Stimulated activated naive CD8-positive, alpha-beta T cell treated with anti-CD3 and anti-CD28 coated beads, Interleukin-15, Interleukin-2, amounts not matched to agents 100 U/mL and 50 U/mL, for 24 hours (primary cell): Measurements from ENCODE around the gene LDB3.
"Not testable (repeated sequence)": the region's sequence is repeated elsewhere in the genome, so short reads cannot be mapped to it uniquely, and the experiment has no call there.

Experiments used
- ATAC-seq: fragments of 150-1000 bp; cut with Tn5 transposase; one replicate; pipeline ENCODE4 v1.10.0; 2021
- DNase-seq: peaks from one replicate; pipeline ENCODE4 v3.0.0; 2021

Gene LDB3

GRCh38 chr10:86668297-86669165 is at the start of gene LDB3:
Gene LDB3 (plus strand): TSS chr10:86668511. CDS start chr10:86668692, 181 bp downstream.
- DNase-seq (no peak), ATAC-seq (no peak)

DNA sequence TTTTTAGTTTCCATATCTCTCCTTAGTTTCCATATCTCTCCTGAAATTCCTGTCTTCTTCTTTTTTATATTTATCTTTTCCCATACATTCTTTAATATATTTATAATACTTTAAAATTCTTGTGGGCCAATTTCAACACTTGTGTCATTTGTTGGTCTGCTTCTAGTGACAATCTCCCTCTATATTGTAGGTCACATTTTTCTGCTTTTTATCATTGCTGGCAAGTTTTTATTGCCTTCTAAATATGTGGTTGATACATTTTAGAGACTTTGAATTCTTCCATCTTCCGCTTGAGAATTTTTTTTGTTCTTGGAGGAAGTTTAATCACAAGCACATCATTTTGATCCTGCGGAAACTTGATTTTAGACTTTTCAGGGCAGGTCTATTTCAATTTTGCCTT is 40.0 kb upstream of the LDB3 start:
- DNase-seq: no peak
- no peak for ATAC-seq

- DNase-seq: no peak
- ATAC-seq: no peak
Observed at GRCh38 chr10:86630079-86630478, 38.2 kb upstream of the LDB3 start.

DNA sequence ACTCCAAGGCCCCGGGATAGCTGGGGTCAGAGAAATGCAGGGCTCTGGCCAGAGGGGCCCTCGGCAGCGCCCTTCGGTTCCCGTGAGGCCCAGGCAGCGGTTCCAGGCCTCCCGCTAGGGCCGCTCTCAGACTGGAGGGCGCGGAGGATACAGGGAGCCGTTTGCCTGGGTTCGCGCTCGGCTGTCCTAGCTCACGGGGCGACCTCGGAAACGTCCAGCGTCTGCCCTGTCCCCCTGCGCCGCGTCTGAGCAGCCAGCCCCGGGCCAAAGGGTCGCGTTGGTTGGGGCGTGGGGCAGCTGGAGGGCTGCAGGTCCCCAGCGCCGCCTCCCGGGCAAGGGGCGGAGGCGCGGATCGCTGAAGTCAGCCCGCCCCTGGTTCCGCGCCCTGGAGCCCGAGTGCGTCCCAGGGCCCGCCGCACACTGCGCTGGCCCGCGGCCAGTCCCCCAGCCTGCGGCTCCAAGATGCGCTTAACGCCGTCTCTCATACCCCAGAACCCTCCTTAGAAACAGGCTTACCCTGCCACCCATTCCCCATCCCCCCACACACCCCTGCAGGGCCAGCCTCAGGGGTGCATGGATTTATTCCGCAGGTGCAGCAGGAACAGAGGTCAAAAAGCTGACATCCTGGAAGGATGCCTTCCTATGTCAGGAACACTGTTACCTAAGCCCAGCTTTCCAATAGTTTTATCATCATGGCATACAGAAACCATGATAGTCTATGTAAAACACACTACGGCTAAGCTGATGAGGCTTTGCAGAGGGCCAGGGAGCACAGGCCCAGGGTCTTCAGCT is 36.1 kb upstream of the LDB3 start:
- ATAC-seq (peak; percentile 14), DNase-seq (no peak)

DNA sequence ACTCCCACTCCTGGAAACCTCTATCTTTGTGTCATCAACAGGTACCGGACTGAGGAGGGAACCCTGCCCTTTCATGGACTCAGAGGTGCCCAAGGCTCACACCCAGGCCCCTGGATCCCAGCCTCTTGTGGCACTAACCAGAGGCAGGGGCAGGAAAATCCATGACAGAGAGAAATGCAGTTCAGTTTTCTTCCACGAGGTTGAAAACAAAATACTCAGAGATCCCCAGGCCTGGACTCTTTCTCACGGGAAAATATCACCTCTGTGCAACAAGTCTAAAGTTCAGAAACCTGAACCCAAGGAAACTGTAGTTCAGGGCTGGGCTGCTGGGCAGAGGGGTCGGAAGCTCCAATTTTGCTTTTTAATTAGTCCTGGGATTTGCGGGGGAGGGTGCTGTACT is 35.4 kb upstream of the LDB3 start:
- DNase-seq: no peak
- ATAC-seq: no peak

DNA sequence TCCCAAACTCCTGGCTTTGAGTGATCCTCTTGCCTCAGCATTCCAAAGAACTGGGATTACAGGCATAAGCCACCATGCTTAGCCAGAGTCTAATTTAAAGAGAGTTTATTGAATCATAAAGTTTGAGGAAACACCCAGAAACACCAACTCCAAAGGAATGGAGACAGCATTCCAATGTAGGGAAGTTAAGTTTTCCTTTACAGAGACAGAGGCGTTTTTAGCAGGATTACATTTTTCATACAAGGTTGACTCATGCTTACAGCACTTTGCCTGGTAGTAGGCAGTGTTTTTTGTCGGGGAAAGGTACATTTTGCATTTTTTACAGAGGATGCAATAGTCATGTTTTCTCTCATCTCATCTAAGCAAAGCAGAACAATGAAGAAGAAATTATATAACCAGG is 32.9 kb upstream of the LDB3 start:
- no peak for ATAC-seq

GRCh38 chr10:86636311-86636710 is 32.0 kb upstream of the LDB3 start:
- ATAC-seq (no peak), DNase-seq (no peak)

More for the DNA sequence above, 32.9 kb upstream of the LDB3 start:
- no peak for DNase-seq

DNA sequence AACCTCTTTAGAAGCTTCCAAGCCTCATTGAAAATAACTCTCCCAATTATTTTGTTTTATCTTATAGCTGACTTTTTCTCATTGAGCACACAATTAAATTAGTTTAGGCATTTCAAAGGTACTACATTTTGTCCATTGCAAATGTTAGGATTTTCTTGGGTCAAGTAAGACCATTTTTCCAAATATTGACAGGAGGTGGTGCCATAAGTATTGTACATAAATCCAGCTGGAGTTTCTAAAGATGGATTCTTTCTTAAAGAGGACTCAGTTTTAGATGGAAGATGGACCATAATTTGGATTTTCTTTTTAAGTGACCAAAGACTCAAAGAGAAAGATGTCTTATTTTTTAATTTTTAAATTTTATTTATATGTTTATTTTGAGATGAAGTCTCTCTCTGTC is 26.3 kb upstream of the LDB3 start:
- ATAC-seq (no peak), DNase-seq (no peak)

- no peak for DNase-seq
- no peak for ATAC-seq
Observed at GRCh38 chr10:86642499-86642898, 25.8 kb upstream of the LDB3 start.

DNA sequence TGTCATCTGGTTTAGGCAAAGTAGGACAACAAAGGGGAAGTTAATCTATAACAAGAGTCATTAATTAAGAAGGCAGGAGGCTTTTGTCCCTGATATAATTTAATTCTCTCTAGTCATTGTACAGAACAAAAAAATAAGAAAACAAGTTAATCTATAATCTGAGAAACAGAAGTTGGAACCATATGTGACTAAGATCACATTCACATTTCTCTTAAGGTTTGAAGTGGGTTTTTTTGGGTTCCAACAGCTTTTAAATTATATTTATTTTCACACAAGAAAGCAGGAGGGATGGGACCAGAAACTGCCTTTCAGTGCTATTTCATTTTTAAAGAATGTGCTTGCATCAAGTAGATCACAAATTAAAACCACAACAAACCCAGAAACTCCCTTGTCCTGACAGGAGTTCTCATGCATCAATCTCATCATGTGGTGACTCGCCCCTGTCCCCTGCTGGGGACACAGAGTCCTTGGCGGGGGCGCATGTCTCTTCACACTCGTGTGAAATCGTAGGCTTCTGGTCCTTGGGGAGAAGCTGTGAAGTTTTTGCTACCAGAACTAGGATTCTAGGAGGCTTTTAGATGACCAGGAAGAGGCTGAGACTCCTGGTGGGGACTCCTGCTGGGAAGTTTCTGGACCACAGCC is 24.0 kb upstream of the LDB3 start:
- ATAC-seq: no peak
- peak; percentile 22 for DNase-seq

DNA sequence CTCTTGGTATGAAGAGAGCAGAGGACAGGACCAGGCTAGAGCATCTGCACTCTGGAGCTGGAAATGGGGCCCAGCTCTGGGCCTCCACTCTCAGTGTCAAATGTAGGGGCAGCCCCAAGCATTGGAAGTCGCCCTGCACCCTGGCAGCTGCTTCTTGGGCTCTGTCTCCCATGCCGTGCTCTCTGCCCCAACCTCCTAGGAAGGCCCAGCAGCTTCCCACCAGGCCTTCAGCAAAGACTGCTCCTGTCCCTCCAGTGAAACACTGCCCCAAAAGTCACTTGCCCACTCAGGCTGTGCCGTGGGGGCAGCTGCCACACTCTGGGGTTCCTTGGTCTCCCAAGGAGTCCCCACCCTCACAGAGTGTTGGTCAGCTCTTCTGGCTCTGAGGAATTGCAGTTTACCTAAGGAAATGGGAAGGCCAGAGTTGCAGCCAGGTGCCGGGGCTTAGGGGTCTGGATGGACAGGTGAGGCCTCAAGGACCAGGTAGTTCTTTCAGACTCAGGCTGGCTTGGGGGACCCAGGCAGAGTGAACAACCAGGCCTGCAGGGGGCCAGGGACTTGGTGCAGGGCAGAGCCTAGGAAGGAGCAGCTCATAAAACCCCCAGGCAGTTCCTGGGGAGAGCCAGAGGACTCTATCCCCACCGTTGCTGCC is 23.4 kb upstream of the LDB3 start:
- no peak for ATAC-seq
- DNase-seq: no peak

- not testable (repeated sequence) for DNase-seq, ATAC-seq
Observed at GRCh38 chr10:86645621-86646165, 22.6 kb upstream of the LDB3 start.

DNA sequence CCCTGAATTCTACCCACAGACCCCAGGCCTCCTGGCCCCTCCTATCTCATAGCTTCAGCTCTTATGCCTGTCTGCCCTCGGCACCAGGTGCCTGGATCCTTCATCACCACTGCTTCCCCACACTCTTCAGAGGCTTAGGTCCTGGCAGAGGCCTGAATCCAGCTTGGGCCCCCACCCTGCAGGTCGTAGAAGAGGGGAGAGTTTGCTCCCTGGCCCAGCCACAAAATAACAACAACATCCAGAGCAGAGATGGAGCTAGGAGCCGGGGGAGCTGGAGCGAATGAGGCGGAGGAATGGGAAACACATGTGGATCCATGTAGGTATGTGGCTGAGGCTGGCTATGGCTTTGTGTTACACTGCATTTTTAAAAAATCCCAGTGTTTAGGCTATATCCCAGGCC is 21.8 kb upstream of the LDB3 start:
- DNase-seq (no peak), ATAC-seq (no peak)

GRCh38 chr10:86646933-86647332 is 21.4 kb upstream of the LDB3 start:
- ATAC-seq (no peak), DNase-seq (no peak)

DNA sequence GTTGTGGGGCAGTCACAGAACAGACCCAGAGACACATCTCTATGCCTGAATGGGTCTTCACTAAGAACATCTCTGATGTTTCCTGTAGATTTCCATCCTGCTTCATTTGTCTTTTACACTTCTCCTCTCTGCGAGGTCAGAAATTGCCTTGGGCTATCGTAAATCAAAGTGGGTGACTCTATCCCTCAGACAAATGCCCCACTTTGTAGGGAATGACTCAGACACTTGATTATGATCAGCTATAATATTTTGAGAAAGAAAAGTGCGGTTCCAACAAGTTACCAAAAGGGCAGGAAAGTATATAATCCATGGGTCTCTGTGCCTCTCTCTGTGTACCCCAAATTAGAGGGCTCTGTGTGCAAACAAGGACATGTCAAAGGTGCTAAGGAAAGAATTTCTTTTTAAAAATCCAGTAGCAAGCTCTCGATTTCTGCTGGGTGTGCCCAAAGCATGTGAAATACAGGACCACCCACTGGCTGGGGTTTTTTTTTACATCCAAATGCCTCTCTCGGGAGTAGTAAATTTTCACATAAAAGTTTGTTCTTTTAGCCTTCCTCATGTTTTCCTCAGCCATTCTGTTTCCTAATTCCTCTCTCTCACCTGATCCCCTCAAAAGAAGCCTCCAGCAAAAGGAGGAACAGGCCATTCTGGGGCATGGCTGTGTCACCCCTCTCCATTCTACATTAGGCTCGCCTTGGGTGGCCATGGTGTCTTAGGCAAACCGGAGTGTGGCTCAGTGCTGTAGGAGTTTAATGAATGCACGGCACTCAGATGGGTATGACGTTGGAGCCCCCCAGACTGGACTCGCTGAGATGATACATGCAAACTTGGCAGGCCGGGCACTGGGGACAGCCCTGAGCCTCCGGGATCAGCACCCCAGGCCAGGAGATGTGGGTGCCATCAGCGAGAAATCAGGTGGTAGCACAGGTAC is 20.3 kb upstream of the LDB3 start:
- no peak for ATAC-seq
- no peak for DNase-seq

DNA sequence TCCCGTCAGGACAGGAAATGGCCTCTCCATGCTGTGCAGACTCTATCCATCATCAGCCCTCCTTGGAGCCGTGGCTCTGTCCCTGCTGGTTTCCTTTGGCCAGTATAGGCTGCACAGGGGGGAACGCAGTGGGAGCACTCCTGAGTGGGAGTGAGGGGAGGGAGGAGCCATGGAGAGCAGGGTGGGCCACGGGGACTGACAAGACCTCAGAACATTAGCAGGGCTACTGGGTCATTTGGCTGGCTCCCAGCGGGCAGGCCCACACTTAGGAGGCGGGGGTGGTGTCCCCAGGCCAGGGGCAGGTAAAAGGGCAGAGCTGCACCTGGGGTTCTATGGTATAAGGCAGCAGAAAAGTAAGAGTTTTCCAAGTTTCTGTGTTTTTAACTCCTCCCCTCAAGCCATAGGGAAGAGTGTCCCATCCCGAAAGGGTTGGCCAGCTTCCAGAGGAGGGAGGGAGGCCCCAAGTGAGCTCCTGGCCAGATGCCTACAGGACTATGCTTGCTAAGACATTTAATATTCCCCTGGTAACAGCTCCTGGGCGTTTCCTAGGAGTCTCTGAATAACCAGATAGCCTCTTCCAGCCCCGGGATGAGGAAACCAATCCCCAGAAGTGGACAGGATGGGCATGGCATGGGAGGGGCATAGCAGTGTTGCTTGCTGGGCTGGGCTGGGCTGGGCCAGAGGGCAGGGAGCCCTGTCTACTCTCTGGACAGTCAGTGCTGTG is 19.4 kb upstream of the LDB3 start:
- no peak for ATAC-seq
- no peak for DNase-seq

DNA sequence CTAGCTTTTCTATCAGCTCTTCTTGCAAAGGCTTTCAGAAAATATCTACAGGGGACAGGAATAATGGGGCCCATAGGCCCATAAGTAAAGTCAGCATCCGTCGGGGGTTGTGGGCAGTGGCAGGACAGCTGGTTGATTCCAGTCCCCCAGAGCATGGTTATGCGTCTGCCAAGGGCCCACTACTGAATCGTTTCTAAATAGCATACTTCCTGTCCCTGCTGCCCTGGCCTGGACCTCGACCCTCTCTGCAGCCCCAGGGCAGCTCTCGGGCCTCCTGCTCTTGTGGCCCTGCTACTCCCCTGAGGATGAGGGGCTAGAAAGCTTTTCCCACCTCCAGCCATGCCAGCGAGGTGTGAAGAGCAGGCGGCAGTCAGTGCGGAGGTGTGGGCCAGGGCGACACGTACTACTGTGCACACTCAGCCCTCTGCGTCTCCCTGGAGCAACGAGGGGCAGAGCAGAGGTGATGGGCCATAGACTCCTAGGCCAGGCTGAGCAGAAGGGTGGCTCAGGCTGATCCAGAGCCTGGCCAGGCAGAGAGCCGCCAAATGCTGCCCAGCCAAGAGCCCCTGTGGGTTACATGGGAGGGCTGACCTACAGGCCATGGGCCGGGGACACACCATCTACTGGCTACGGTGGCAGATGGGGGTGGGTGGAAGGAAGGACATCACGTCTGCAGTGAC is 18.7 kb upstream of the LDB3 start:
- no peak for DNase-seq
- ATAC-seq: no peak

GRCh38 chr10:86650151-86650550 is 18.2 kb upstream of the LDB3 start:
- no peak for ATAC-seq
- no peak for DNase-seq

- no peak for ATAC-seq
- no peak for DNase-seq
Observed at GRCh38 chr10:86651021-86651471, 17.3 kb upstream of the LDB3 start.
